Breast epithelium (tissue), 4 donors: ENCODE data around the gene CAMTA1. TPM values are rescaled to one million over a fixed set of nuclear protein-coding genes. Genes with fewer than 3 reads are reported as not detected.

Source experiments
- DNase-seq, 2 donors: peaks; one replicate each; pipeline ENCODE4 v3.0.0-alpha.2; 2019; ENCODE audit warnings: low spot score in 2 of 2
- H3K27ac ChIP-seq, 2 donors: fragments of 200-600 bp; sonication (generic) in 1 of 2; one replicate each; pipeline ENCODE4 v1.5.1; 2016 to 2019; ENCODE audit warnings: mild to moderate bottlenecking in 1 of 2
- H3K27me3 ChIP-seq, 2 donors: fragments of 200-600 bp; sonication (generic) in 1 of 2; one replicate each; pipeline versions ENCODE4 v1.5.1 to v1.6.0; 2017 to 2019; ENCODE audit warnings: control low read depth in 1 of 2, mild to moderate bottlenecking in 1 of 2
- H3K36me3 ChIP-seq: fragments of 200-600 bp; one replicate; pipeline ENCODE4 v1.5.1; 2019
- H3K4me1 ChIP-seq, 2 donors: fragments of 200-600 bp; sonication (generic); one replicate each; pipeline ENCODE4 v1.5.1; 2016 to 2019; ENCODE audit warnings: control low read depth in 1 of 2
- H3K4me3 ChIP-seq, 3 donors: fragments of 200-600 bp; sonication (generic); 1 replicate in 2 of 3; 2 replicates in 1 of 3; pipeline ENCODE4 v1.5.1; 2016 to 2019; ENCODE audit warnings: mild to moderate bottlenecking in 3 of 3, moderate library complexity in 2 of 3
- H3K9me3 ChIP-seq, 2 donors: fragments of 200-600 bp; sonication (generic) in 1 of 2; one replicate each; pipeline ENCODE4 v1.5.1; 2016 to 2019; ENCODE audit warnings: control low read depth in 1 of 2
- CTCF ChIP-seq, 3 donors: fragments of 450-650 bp; IDR thresholded peaks; one replicate each; pipeline ENCODE4 v1.5.1; 2016 to 2017; ENCODE audit warnings: antibody characterized with exemption in 3 of 3, mild to moderate bottlenecking in 3 of 3, moderate library complexity in 3 of 3
- POLR2A ChIP-seq: fragments of 450-650 bp; IDR thresholded peaks from one replicate; pipeline ENCODE4 v1.6.1; 2016; ENCODE audit warnings: antibody characterized with exemption, mild to moderate bottlenecking, moderate library complexity
- POLR2AphosphoS5 ChIP-seq, 3 donors: sonication (generic); formaldehyde crosslinking; IDR thresholded peaks; one replicate each; pipeline ENCODE4 v1.6.1; 2017; ENCODE audit warnings: antibody characterized with exemption in 3 of 3
- intact Hi-C: fragments of 100-400 bp; cut with DNase I; formaldehyde crosslinking; loops from one replicate; pipeline ENCODE4 v1.15.1; 2023; ENCODE audit warnings: low total_unique reads
- total RNA-seq, 3 donors: library from RNA; depleted of rRNA; stranded (reverse); fragments of >200 nt; gene quantifications; one replicate each; pipeline ENCODE4 v1.1.0, GENCODE V29; 2016

The CAMTA1 gene
- total RNA-seq, 3 donors from 2014 or later: 53.4 to 84.0 (median 61.9) TPM

GRCh38 chr1:7299994-7300393 lies 514.7 kb downstream of the CAMTA1 start:
- no peak for TF ChIP-seq CTCF (IDR thresholded peaks at IDR 0.05)
- Histone ChIP-seq H3K4me3 (no peak overlapping the region), H3K36me3 (no peaks in the 10 kb centered on the region), H3K9me3 (peaks cover 0 to 7% of the 10 kb centered on the region in 2 donors), H3K27me3 (no peaks in the 10 kb centered on the region), H3K4me1 (peaks cover 0 to 3% of the 10 kb centered on the region in 2 donors), H3K27ac (no peak overlapping the region)
- no peak for DNase-seq
- intact Hi-C loops: no loop called here

GRCh38 chr1:7300893-7301663 lies 515.8 kb downstream of the CAMTA1 start:
- no peak for DNase-seq
- intact Hi-C loops: no loop called here
- TF ChIP-seq CTCF (IDR thresholded peaks at IDR 0.05) (no peak), POLR2AphosphoS5 (IDR thresholded peaks at IDR 0.05) (no peak), POLR2A (no peak)

GRCh38 chr1:7301664-7301981 lies 516.4 kb downstream of the CAMTA1 start:
- Histone ChIP-seq H3K9me3 (peaks cover 0 to 5% of the 10 kb centered on the region in 2 donors), H3K36me3 (no peaks in the 10 kb centered on the region), H3K27me3 (no peaks in the 10 kb centered on the region), H3K4me1 (peaks cover 0 to 3% of the 10 kb centered on the region in 2 donors), H3K4me3 (no peak overlapping the region), H3K27ac (no peak overlapping the region)
- no peak for TF ChIP-seq POLR2A
- TF ChIP-seq POLR2AphosphoS5 (IDR thresholded peaks at IDR 0.05): no peak
- no peak for TF ChIP-seq CTCF (IDR thresholded peaks at IDR 0.05)
- DNase-seq: no peak
- intact Hi-C loops: no loop called here

More at GRCh38 chr1:7300893-7301663, 515.8 kb downstream of the CAMTA1 start:
- no peak overlapping the region for H3K4me3 ChIP-seq
- no peak overlapping the region for H3K27ac ChIP-seq
- H3K4me1 ChIP-seq: peaks cover 0 to 3% of the 10 kb centered on the region in 2 donors
- H3K9me3 ChIP-seq: peaks cover 0 to 7% of the 10 kb centered on the region in 2 donors
- no peaks in the 10 kb centered on the region for H3K36me3 ChIP-seq
- H3K27me3 ChIP-seq: no peaks in the 10 kb centered on the region

- TF ChIP-seq POLR2A: no peak
- no peak for TF ChIP-seq CTCF (IDR thresholded peaks at IDR 0.05)
- no peak for TF ChIP-seq POLR2AphosphoS5 (IDR thresholded peaks at IDR 0.05)
- Histone ChIP-seq H3K9me3 (peaks cover 0 to under 1% of the 10 kb centered on the region in 2 donors), H3K27ac (no peak overlapping the region), H3K4me1 (peaks cover 0 to 3% of the 10 kb centered on the region in 2 donors), H3K4me3 (no peak overlapping the region), H3K36me3 (no peaks in the 10 kb centered on the region), H3K27me3 (no peaks in the 10 kb centered on the region)
- intact Hi-C loops: no loop called here
- no peak for DNase-seq
These were observed 516.9 kb downstream of the CAMTA1 start for GRCh38 chr1:7302126-7302525.

DNA sequence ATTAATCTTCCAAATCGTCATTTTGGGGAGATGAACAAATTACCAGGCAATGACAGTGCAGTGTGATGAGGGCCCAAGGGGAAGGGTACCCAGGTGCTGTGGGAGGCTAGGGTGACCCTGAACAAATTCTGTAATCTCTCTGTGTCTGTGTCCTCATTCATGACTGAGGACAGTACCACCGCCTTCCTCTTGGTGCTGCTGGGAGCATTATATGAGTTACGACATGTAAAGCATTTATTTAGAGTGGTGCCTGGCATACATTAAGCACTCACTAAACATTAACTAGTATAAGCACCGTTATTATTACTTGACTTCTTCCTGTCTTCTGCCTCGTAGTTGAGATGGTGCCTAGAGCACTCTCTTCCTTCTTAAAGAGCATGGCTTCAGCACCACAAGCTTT lies 517.6 kb downstream of the CAMTA1 start:
- Histone ChIP-seq H3K4me1 (peaks cover 0 to 3% of the 10 kb centered on the region in 2 donors), H3K4me3 (no peak overlapping the region), H3K9me3 (peaks cover 0 to 4% of the 10 kb centered on the region in 2 donors), H3K27me3 (no peaks in the 10 kb centered on the region), H3K27ac (no peak overlapping the region), H3K36me3 (no peaks in the 10 kb centered on the region)
- intact Hi-C loops: no loop called here
- no peak for DNase-seq
- TF ChIP-seq POLR2AphosphoS5 (IDR thresholded peaks at IDR 0.05) (no peak), POLR2A (no peak), CTCF (IDR thresholded peaks at IDR 0.05) (no peak)
